Karpas-422 (cell line): ENCODE data around the gene LCMT2. TPM values are rescaled to one million over a fixed set of nuclear protein-coding genes. Genes with fewer than 3 reads are reported as not detected.

Experiments
- DNase-seq: peaks from one replicate; pipeline ENCODE4 v3.0.0-alpha.2; 2015
- H2AFZ ChIP-seq: fragments of 200-600 bp; sonication (generic); 2 replicates; pipeline ENCODE4 v1.6.1; 2014; ENCODE audit warnings: antibody characterized with exemption, low read length, mixed read lengths
- H3K27ac ChIP-seq: fragments of 200-600 bp; sonication (generic); 2 replicates; pipeline ENCODE4 v1.5.1; 2014; ENCODE audit warnings: mild to moderate bottlenecking, low read length, moderate library complexity
- H3K27me3 ChIP-seq: fragments of 200-600 bp; sonication (generic); 2 replicates; pipeline ENCODE4 v1.6.1; 2014; ENCODE audit warnings: low read length, mixed read lengths
- H3K36me3 ChIP-seq: fragments of 200-600 bp; sonication (generic); 2 replicates; pipeline ENCODE4 v1.6.1; 2014; ENCODE audit warnings: low read length, mixed read lengths; ENCODE audit not compliant: insufficient read depth
- H3K4me1 ChIP-seq: fragments of 200-600 bp; sonication (generic); 2 replicates; pipeline ENCODE4 v1.6.1; 2014; ENCODE audit warnings: mild to moderate bottlenecking, low read length, mixed read lengths
- H3K4me2 ChIP-seq: fragments of 200-600 bp; sonication (generic); 2 replicates; pipeline ENCODE4 v1.6.1; 2014; ENCODE audit warnings: low read length, low read depth, mild to moderate bottlenecking; ENCODE audit not compliant: poor library complexity, severe bottlenecking
- H3K4me3 ChIP-seq: fragments of 200-600 bp; sonication (generic); 2 replicates; pipeline ENCODE4 v1.5.1; 2014; ENCODE audit warnings: mild to moderate bottlenecking, antibody characterized with exemption, low read length, mixed read lengths
- H3K79me2 ChIP-seq: fragments of 200-600 bp; sonication (generic); 2 replicates; pipeline ENCODE4 v1.6.1; 2014; ENCODE audit warnings: mild to moderate bottlenecking, low read length, mixed read lengths
- H3K9ac ChIP-seq: fragments of 200-600 bp; sonication (generic); 2 replicates; pipeline ENCODE4 v1.6.0; 2014; ENCODE audit warnings: low read length
- H3K9me2 ChIP-seq: fragments of 200-600 bp; sonication (generic), shearing (Covaris generic); replicated peaks from 2 replicates; pipeline ENCODE4 v1.6.0; 2014; ENCODE audit warnings: mild to moderate bottlenecking, low read length, moderate library complexity; ENCODE audit not compliant: insufficient read depth
- H3K9me3 ChIP-seq: fragments of 300-700, 200-600 bp; sonication (generic); 2 replicates; pipeline ENCODE4 v1.6.1; 2014; ENCODE audit warnings: low read length, mixed read lengths
- H4K20me1 ChIP-seq: fragments of 200-600 bp; sonication (generic); 2 replicates; pipeline ENCODE4 v1.6.1; 2014; ENCODE audit warnings: mild to moderate bottlenecking, antibody characterized with exemption, low read length, low read depth; ENCODE audit not compliant: insufficient read depth
- total RNA-seq: library from RNA; depleted of rRNA; stranded (reverse); fragments of >200 nt; shearing (Covaris generic); gene quantifications from 2 replicates; pipeline ENCODE4 v1.2.3, GENCODE V29; 2014; ENCODE audit warnings: low replicate concordance

LCMT2 gene
- total RNA-seq, 1 experiment from 2014 or later, result 11.1 TPM

DNA sequence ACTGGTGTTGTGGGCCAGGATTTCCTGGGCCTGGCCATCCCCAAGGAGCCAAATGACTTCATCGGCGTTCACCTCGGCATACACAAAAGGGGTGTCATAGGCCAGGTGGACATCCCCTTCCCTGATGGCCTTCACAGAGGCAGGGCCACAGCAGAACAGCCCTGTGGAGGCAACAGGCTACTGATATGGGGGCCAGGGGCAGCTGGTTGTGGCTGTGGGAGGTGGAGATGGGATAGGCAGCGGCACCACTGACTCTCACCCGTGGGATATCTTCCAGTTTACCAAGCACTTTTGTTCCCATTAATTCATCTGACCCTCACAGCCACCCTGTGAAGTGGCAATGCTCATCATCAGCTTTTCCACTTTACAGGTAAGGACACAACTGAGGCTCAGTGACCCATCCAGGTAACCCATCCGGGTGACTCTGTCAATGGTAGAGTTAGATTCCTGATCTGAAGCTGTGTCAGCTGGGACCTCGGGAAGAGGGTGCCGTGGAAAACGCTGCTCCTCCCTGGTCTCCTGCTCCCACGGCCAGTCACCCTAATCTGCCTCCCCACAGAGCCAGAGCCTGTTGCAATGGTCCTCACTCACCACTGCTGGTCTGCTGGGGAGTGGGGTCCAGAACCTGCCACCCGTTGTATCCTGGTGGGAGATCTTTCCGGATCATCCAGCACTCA is 48.3 kb downstream of the LCMT2 start:
- no peak for DNase-seq
- no peaks in the 10 kb centered on the region for H3K79me2 ChIP-seq
- no peak overlapping the region for H3K4me2 ChIP-seq
- H4K20me1 ChIP-seq, result no peaks in the 10 kb centered on the region
- no peak overlapping the region for H3K9ac ChIP-seq
- H2AFZ ChIP-seq, result no peak overlapping the region
- H3K36me3 ChIP-seq, result no peaks in the 10 kb centered on the region
- H3K27ac ChIP-seq, result no peak overlapping the region
- H3K27me3 ChIP-seq, result no peaks in the 10 kb centered on the region
- no peaks in the 10 kb centered on the region for H3K9me2 ChIP-seq
- no peaks in the 10 kb centered on the region for H3K9me3 ChIP-seq
- H3K4me1 ChIP-seq, result no peaks in the 10 kb centered on the region
- no peak overlapping the region for H3K4me3 ChIP-seq

DNA sequence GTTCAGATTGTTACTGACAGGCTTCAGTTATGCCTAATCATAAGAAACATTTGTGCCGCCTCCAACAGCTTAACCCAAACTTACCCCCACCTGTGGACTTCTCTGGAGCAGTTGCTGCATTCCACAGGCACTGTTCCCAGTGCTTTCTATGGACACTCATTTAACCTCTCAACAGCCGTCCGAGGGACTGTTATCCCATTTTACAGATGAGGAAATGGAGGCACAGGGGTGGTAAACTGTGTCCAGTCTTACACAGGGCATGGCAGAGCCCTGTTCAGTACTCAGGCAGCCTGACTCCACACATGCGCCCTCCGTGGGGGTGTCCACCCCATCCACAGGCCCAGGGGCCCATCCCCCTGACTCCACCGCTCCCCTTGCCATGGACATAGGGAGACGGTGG is 49.4 kb downstream of the LCMT2 start:
- H3K36me3 ChIP-seq, result no peaks in the 10 kb centered on the region
- H3K4me1 ChIP-seq, result no peaks in the 10 kb centered on the region
- no peaks in the 10 kb centered on the region for H3K27me3 ChIP-seq
- H3K27ac ChIP-seq, result no peak overlapping the region
- H4K20me1 ChIP-seq, result no peaks in the 10 kb centered on the region
- no peak overlapping the region for H3K4me3 ChIP-seq
- no peak for DNase-seq
- no peaks in the 10 kb centered on the region for H3K79me2 ChIP-seq
- no peak overlapping the region for H3K9ac ChIP-seq
- H3K9me3 ChIP-seq, result no peaks in the 10 kb centered on the region
- H3K9me2 ChIP-seq, result no peaks in the 10 kb centered on the region
- no peak overlapping the region for H2AFZ ChIP-seq
- no peak overlapping the region for H3K4me2 ChIP-seq

DNA sequence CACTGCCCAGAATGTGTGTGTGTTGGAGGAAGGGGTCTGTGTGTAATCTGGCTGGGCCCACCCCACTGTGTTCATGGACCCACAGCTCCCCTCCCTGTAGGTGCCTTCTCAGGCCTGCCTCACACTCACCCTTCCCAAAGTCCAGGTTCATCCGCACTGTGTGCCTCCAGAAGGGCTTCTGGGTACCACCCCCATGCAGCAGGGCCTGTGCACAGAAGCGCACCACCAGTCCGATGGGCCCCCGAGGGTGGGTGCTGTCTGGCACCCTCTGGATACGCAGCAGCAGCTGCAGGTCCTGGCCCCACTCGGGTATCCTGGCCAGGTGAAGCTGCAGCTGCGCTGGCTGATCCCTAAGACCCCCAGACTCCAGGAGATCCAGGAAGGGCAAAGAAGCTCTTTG is 50.9 kb downstream of the LCMT2 start:
- H3K9ac ChIP-seq, result no peak overlapping the region
- H3K4me3 ChIP-seq, result no peak overlapping the region
- no peak for DNase-seq
- H3K79me2 ChIP-seq, result no peaks in the 10 kb centered on the region
- H3K9me3 ChIP-seq, result no peaks in the 10 kb centered on the region
- no peaks in the 10 kb centered on the region for H4K20me1 ChIP-seq
- H3K36me3 ChIP-seq, result no peaks in the 10 kb centered on the region
- H3K9me2 ChIP-seq, result no peaks in the 10 kb centered on the region
- H2AFZ ChIP-seq, result no peak overlapping the region
- no peak overlapping the region for H3K27ac ChIP-seq
- H3K4me2 ChIP-seq, result no peak overlapping the region
- H3K27me3 ChIP-seq, result no peaks in the 10 kb centered on the region
- no peaks in the 10 kb centered on the region for H3K4me1 ChIP-seq

DNA sequence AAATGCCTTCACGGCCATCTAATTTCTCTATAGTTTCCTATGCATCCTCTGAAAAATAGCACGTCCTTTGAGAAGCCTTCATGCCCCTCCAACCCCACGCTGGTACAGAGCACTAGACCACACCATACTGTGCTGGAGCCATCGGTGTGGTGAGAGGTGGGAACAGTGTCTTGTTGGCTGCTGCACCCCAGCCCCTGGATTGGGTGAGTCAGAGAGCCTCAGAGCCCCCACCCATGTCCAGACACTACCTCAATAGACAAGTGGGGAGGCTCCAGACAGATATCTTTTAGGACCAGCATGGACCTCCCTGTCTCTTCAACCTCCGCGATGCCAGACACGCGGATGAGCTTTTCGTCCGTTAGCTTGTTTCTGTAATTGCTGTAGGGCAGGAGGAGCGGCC is 51.5 kb downstream of the LCMT2 start:
- H4K20me1 ChIP-seq, result no peaks in the 10 kb centered on the region
- no peak overlapping the region for H3K4me3 ChIP-seq
- H3K79me2 ChIP-seq, result no peaks in the 10 kb centered on the region
- no peak overlapping the region for H2AFZ ChIP-seq
- H3K4me2 ChIP-seq, result no peak overlapping the region
- DNase-seq, result no peak
- no peak overlapping the region for H3K27ac ChIP-seq
- H3K27me3 ChIP-seq, result no peaks in the 10 kb centered on the region
- no peak overlapping the region for H3K9ac ChIP-seq
- no peaks in the 10 kb centered on the region for H3K36me3 ChIP-seq
- no peaks in the 10 kb centered on the region for H3K9me2 ChIP-seq
- H3K9me3 ChIP-seq, result no peaks in the 10 kb centered on the region
- H3K4me1 ChIP-seq, result no peaks in the 10 kb centered on the region

DNA sequence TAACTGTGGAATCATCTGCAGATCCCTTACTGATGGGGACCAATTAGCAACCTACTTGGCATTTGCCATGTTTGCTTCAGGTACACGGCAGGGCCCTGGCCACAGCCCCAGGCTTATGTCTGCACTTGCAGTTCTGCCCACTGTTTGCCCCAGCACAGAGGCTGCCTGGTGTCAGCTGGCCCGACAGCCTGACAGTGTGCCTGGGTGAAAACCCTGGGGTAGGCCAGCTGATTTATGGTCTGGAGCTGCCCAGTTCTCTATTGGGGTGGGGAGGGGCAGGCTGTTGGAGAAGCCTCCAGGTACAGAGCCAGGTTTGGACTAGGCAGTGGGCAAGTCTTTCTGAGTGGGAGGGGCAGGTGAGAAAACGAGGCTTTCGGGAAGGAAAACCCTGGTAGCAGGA is 52.5 kb downstream of the LCMT2 start:
- Histone ChIP-seq H3K27me3 (no peaks in the 10 kb centered on the region), H3K4me3 (no peak overlapping the region)

DNA sequence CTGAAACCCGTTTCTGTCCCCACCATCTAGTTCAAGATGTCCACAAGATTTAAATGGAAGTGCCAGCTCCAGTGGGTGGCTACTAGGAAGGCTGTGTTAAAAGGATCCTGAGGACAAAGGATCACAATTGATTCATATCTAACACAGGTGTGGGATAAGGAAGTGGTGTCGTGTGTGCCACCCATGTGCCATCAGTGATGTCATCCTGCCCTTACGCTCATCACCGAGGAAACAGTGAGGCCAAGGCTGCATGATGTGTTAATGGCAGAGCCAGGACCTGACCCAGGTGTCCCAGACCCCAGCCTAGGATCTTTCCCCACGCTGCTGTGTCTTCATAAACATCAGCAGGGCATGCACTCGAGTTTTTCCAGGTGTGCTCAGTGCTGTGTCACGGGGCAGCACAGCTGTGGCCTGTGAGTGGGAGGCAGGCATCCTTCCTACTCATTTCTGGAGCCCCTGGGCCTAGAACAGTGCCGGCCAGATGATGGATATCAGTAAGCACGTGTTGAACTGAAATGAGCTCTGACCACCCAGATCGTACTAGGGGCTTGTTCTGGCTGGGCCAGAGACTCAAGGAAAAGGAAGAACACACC is 53.0 kb downstream of the LCMT2 start:
- Histone ChIP-seq H2AFZ (0 out of 2 replicates have a peak overlapping the region, but pooled peaks have one; percentile 38), H3K27ac (no peak overlapping the region), H3K27me3 (no peaks in the 10 kb centered on the region), H3K9me2 (no peaks in the 10 kb centered on the region), H3K9me3 (no peaks in the 10 kb centered on the region), H4K20me1 (no peaks in the 10 kb centered on the region), H3K4me1 (no peaks in the 10 kb centered on the region), H3K36me3 (no peaks in the 10 kb centered on the region), H3K9ac (no peak overlapping the region), H3K79me2 (no peaks in the 10 kb centered on the region), H3K4me3 (no peak overlapping the region), H3K4me2 (no peak overlapping the region)
- no peak for DNase-seq

More for the DNA sequence above, 52.5 kb downstream of the LCMT2 start:
- no peak overlapping the region for H3K4me2 ChIP-seq
- no peak for DNase-seq
- no peaks in the 10 kb centered on the region for H3K79me2 ChIP-seq
- no peak overlapping the region for H3K27ac ChIP-seq
- H3K9ac ChIP-seq, result no peak overlapping the region
- H3K4me1 ChIP-seq, result no peaks in the 10 kb centered on the region
- no peaks in the 10 kb centered on the region for H4K20me1 ChIP-seq
- no peaks in the 10 kb centered on the region for H3K36me3 ChIP-seq
- H3K9me3 ChIP-seq, result no peaks in the 10 kb centered on the region
- H3K9me2 ChIP-seq, result no peaks in the 10 kb centered on the region
- no peak overlapping the region for H2AFZ ChIP-seq

DNA sequence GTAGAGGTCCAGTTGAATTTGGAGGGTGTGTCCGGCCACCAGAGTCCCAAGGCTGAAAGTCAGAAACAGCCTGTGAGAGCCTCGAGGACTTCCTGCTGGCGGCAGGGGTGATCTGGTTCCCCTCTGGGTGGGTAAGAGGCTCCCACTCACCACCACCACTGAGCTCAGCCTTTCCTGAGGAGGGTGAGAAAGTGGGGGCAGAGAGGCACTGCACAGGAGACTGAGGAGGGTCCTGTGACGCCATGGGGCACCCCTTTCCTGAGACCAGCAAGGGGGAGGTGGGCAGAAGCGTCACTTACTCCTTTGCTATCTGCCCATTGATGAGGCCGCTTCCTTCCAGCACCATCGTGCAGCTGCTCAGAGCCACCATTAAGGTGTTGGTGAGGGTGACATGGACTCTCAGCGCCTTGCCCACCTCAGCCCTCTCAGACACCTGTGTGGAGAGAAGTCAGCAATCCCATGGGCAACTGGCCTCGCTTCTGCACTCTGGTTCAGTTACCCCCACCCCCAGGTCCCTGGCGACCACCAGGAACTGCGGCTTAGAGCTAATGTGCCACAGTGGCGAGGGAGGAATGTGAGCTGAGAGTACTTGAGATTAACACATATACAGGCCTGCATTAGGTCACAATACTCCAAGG is 53.7 kb downstream of the LCMT2 start:
- Histone ChIP-seq H3K36me3 (no peaks in the 10 kb centered on the region), H2AFZ (0 out of 2 replicates have a peak overlapping the region, but pooled peaks have one; percentile 38), H3K4me1 (no peaks in the 10 kb centered on the region), H3K4me2 (no peak overlapping the region), H3K4me3 (no peak overlapping the region), H4K20me1 (no peaks in the 10 kb centered on the region), H3K9ac (no peak overlapping the region), H3K79me2 (no peaks in the 10 kb centered on the region), H3K27ac (no peak overlapping the region), H3K27me3 (no peaks in the 10 kb centered on the region), H3K9me2 (no peaks in the 10 kb centered on the region), H3K9me3 (no peaks in the 10 kb centered on the region)
- no peak for DNase-seq

DNA sequence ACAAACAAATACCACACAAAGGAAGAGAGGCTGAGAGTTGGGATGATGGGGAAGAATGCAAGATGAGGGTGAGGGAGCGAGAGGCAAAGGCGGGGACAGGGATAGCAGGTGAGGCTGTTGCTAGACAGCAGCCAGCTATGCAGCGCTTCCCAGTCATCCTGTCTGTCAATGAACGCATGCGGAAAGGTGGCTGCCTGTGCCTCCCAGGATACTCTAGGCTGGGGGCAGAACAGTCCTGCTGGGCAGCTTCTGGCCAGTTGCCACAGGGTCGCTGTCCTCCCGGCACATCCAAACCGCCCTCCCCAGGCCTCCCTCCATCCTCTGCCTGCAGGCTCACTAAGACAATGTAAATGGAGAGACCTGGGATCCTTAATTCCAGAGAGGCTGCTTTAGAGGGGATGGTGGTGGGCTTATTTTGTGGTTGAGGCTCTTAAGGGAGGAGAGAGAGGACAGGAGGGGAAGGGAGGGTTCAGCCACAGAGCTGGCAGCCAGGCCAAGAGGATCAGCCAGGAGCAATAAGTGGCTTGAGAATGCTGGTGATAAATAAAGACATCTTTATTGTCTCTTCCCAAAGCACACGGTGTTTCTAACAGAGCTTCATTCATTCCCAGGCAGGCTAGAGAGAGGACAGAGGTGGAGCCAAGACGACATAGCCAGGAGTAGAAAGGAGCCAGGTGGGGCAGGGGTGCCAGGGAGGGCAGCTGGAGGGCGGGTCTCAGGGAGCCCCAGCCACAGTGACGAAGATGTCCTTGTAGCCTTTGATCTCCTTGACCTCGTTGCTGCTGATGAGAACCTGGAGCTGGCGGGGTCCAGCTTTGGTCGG is 54.4 kb downstream of the LCMT2 start:
- no peak overlapping the region for H3K9ac ChIP-seq
- H3K27ac ChIP-seq, result no peak overlapping the region
- no peak overlapping the region for H3K4me2 ChIP-seq
- DNase-seq, result no peak
- H2AFZ ChIP-seq, result no peak overlapping the region
- H3K9me3 ChIP-seq, result no peaks in the 10 kb centered on the region
- H3K4me3 ChIP-seq, result no peak overlapping the region
- H3K79me2 ChIP-seq, result no peaks in the 10 kb centered on the region
- H4K20me1 ChIP-seq, result no peaks in the 10 kb centered on the region
- H3K4me1 ChIP-seq, result peaks cover 1% of the 10 kb centered on the region
- no peaks in the 10 kb centered on the region for H3K36me3 ChIP-seq
- no peaks in the 10 kb centered on the region for H3K9me2 ChIP-seq
- no peaks in the 10 kb centered on the region for H3K27me3 ChIP-seq
